ENCODE results near the gene BST2. TPM values are rescaled to one million over a fixed set of nuclear protein-coding genes. Genes with fewer than 3 reads are reported as not detected.

Gene BST2
- total and polyA plus RNA-seq, 4 donors: 11.6 to 14.5 (median 13.7) TPM

DNA sequence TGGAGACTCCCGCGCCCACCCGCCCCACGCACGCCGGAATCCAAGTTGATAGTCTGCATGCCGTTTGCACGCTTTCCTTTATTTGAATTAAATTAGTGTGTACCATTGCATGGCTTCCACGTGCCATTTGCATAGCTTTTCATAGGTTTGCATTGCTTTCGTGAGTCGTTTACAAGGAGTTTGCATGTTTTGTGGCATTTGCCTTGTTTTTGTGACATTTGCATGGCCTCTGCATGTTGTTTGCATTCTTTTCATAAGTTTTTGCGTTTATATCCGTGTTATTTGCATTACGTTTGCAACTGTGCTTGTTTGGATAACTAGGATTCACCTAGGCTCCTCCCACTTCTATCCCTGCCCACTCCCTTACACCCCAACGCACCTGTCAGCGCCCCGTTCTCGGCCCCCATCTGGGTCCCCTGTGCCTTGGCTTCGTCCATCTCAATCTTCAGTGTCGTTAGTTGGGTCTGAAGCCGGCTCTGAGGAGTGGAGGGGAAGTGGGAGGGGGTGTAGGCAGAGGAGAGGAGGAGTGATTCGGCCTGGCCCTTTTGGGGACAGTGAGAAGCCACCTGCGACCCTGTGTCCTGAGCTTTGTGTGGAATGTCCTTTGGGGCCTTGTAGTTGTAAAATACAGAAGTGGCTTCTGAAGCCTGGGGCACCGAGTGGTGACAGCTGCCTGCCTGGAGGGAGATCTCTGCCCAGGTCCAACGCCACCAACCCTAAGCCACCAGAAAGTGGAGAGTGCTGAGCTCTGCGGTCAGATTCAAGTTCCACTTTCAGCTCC, 13.9 kb downstream of the BST2 start:
- H3K36me3 ChIP-seq (ENCODE audit: control insufficient read depth, insufficient read depth, low read length): no peaks in the 10 kb centered on the region
- H3K4me1 ChIP-seq (ENCODE audit: control insufficient read depth, insufficient read depth, low read length): peaks cover 13% of the 10 kb centered on the region
- peaks cover 11% of the 10 kb centered on the region for H3K27me3 ChIP-seq (ENCODE audit: control insufficient read depth, insufficient read depth, low read length)
- H3K9me3 ChIP-seq (ENCODE audit: control insufficient read depth, insufficient read depth, low read length): no peaks in the 10 kb centered on the region
- WGBS (ENCODE audit: insufficient coverage): 14% methylated on average over 19 of the region's 26 CpGs
- peak overlapping the region; percentile 24 for H3K4me3 ChIP-seq (ENCODE audit: low read depth, low read length)
- H3K27ac ChIP-seq (ENCODE audit: low read depth, low read length): no peak overlapping the region
- peak in 1 of 6 donors; percentile 44 for DNase-seq (ENCODE audit: low read depth in 4 of 6, low spot score in 6 of 6)

DNA sequence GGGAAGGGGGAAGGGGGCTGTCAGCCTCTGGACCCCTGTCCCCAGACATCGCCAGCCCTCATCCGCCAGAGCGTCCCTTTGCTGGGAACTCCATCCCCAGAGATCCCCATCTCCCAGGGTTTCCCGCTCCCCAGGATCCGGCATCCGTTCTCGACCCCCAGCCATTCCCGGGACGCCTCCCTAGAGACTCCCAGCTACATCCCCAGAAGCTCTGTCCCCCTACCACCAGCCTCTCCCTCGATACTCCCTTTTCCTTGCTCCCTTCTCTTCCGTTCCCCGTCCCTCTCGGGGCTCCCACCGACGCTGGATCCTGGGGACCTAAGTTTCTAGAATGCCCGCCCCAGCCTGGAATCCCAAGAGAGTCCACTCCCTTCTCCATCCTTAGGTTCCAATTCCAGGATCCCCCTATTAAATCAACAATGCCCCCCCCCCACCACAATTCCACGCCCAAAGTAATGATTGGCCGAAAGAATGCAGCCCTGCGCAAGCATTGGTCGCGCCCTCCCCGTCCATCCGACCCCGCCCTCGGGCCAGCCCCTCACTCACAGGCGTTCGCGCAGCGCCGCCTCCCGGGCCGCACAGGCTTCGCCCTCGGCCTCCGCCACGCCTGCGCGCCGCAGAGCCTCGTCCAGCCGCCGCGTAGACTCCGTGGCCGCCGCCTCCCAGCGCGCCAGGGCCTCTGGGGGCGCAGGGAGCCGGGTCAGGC, 14.6 kb downstream of the BST2 start:
- under 1% methylated on average over 48 of the region's 50 CpGs for WGBS (ENCODE audit: insufficient coverage)
- no peaks in the 10 kb centered on the region for H3K36me3 ChIP-seq (ENCODE audit: control insufficient read depth, insufficient read depth, low read length)
- peak overlapping the region; percentile 25 for H3K27ac ChIP-seq (ENCODE audit: low read depth, low read length)
- DNase-seq (ENCODE audit: low read depth in 4 of 6, low spot score in 6 of 6): peak; percentile 60 to 97 (median 83)
- H3K9me3 ChIP-seq (ENCODE audit: control insufficient read depth, insufficient read depth, low read length): no peaks in the 10 kb centered on the region
- peak overlapping the region; percentile 57 for H3K4me3 ChIP-seq (ENCODE audit: low read depth, low read length)
- H3K4me1 ChIP-seq (ENCODE audit: control insufficient read depth, insufficient read depth, low read length): peaks cover 17% of the 10 kb centered on the region
- peaks cover 11% of the 10 kb centered on the region for H3K27me3 ChIP-seq (ENCODE audit: control insufficient read depth, insufficient read depth, low read length)

DNA sequence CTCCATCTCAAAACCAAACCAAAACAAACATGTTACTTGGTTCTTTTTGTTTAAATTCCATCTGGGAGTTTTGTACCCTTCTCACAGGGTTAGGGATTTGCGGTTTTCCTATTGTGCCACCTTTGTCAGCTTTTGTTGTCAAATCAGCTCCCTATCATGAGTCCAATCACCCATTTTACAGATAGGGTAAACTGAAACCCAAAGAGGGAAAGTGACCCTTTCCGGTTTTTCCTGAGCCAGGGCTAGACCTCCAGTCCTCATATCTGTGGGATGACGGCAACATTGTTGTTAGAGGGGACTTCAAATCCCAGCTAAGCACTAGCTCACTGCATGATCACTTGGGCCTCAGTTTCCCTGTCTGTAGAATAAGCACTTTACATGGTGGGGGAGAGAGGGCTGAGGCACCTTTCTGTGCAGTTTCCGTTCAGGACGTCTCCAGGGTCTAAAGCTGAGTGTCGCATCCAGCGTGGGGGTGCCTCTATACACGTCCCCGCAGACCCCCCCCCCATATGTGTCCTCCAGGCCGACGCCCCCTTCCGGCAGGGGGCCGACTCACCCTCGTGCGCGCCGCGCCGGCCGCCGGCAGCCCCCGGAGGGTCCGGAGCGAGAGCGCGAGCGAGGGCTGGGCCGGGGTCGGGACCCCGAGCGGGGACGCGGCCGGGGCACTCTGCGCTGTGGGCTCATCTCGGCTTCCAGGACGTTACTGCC, 15.3 kb downstream of the BST2 start:
- H3K4me3 ChIP-seq (ENCODE audit: low read depth, low read length): peak overlapping the region; percentile 57

DNA sequence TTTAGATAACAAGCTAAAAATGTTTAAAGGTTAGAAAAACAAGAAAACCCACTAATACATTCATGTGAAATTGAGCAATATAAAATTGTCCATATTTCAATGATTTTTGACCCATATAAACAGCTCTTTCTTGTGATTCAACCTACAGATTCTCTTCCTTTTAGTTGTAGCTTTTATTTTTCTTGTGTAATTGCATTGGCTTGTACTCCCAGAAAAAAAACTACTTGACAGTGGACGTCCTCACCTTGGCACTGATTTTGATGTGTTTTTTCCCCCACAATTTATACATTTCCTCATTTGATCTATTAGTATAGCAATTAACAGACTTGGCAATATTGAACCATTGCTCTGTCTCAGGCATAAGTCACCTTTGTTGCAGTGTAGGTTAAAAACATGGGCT, 16.1 kb downstream of the BST2 start:
- DNase-seq (ENCODE audit: low read depth in 4 of 6, low spot score in 6 of 6): no peak
- Histone ChIP-seq H3K36me3 (ENCODE audit: control insufficient read depth, insufficient read depth, low read length) (no peaks in the 10 kb centered on the region), H3K4me1 (ENCODE audit: control insufficient read depth, insufficient read depth, low read length) (peaks cover 18% of the 10 kb centered on the region), H3K27ac (ENCODE audit: low read depth, low read length) (no peak overlapping the region), H3K9me3 (ENCODE audit: control insufficient read depth, insufficient read depth, low read length) (no peaks in the 10 kb centered on the region), H3K27me3 (ENCODE audit: control insufficient read depth, insufficient read depth, low read length) (peaks cover 11% of the 10 kb centered on the region), H3K4me3 (ENCODE audit: low read depth, low read length) (no peak overlapping the region)
- WGBS (ENCODE audit: insufficient coverage): no CpG with 5 or more reads among the region's 1 CpG

More for the DNA sequence above, 15.3 kb downstream of the BST2 start:
- Histone ChIP-seq H3K36me3 (ENCODE audit: control insufficient read depth, insufficient read depth, low read length) (no peaks in the 10 kb centered on the region), H3K27me3 (ENCODE audit: control insufficient read depth, insufficient read depth, low read length) (peaks cover 11% of the 10 kb centered on the region), H3K27ac (ENCODE audit: low read depth, low read length) (no peak overlapping the region), H3K4me1 (ENCODE audit: control insufficient read depth, insufficient read depth, low read length) (peaks cover 18% of the 10 kb centered on the region), H3K9me3 (ENCODE audit: control insufficient read depth, insufficient read depth, low read length) (no peaks in the 10 kb centered on the region)
- whole genome bisulfite sequencing (ENCODE audit: insufficient coverage): 3% methylated on average over 32 of the region's 37 CpGs
- DNase-seq (ENCODE audit: low read depth in 4 of 6, low spot score in 6 of 6): no peak

DNA sequence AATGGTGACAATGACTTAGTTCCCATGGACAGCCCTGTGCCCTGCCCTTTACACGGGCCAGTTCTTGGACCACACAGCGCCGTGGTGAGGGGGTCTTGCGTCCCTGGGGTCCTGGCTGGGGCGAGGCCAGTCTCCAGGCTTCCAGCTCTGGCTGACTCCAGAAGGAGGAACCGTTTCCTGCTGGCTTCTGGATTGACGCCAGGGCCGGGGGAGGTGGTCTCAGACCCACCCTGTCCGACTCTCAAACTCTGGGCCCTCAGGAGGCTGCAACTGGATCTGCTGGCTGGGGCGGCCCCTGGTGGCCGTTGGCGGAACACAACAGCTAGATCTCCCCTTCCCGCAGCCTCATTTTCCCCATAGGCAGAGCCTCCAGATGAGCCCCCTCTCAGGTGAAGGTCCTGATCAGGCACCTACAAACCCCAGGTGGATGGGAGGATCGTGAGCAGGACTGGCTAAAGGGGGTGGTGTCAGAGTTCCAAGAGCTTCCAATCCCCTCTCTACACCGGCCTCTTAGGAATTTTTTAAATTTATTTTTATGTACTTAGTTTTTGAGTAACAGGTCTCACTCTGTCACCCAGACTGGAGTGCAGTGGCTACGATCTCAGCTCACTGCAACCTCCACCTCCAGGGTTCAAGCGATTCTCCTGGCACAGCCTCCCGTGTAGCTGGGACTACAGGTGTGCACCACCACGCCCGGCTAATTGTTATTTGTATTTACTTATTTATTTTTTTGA, 19.4 kb downstream of the BST2 start:
- Histone ChIP-seq H3K9me3 (ENCODE audit: control insufficient read depth, insufficient read depth, low read length) (no peaks in the 10 kb centered on the region), H3K27me3 (ENCODE audit: control insufficient read depth, insufficient read depth, low read length) (peaks cover 3% of the 10 kb centered on the region), H3K36me3 (ENCODE audit: control insufficient read depth, insufficient read depth, low read length) (no peaks in the 10 kb centered on the region), H3K27ac (ENCODE audit: low read depth, low read length) (no peak overlapping the region), H3K4me3 (ENCODE audit: low read depth, low read length) (no peak overlapping the region), H3K4me1 (ENCODE audit: control insufficient read depth, insufficient read depth, low read length) (peaks cover 11% of the 10 kb centered on the region)
- WGBS (ENCODE audit: insufficient coverage): 27% methylated on average over 10 of the region's 20 CpGs
- DNase-seq (ENCODE audit: low read depth in 4 of 6, low spot score in 6 of 6): peak in 2 of 6 donors; percentile 13 to 64

DNA sequence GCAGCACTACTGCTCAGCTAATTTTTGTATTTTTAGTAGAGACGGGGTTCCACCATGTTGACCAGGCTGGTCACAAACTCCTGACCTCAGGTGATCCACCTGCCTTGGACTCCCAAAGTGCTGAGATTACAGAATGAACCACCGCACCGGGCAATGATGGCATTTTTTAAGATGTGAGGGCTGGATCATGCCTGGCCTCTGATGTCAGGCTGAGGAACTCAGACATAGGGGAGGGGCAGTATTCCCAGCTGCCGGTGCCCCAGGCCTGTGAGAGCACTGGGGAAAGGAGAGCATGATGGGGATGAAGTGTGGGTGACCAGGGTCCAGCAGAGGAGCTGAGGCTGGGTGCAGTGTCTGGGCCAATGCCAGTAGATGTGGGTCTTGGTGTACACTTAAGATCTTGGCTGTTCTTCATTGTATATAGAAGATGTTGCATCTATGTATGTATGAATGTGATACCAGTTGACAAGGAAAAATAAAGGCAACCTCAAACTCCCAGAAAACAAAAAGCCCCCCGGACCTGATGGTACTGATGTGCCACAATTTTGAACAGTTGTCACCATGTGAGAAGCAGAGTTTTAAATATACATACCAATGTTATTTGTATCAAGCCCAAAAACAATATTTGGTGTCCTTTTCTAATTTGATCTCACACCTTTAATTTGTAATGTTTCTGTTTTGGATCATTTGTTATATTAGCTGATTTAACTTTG, 24.8 kb downstream of the BST2 start:
- 97% methylated on average over 4 of the region's 5 CpGs for WGBS (ENCODE audit: insufficient coverage)
- Histone ChIP-seq H3K36me3 (ENCODE audit: control insufficient read depth, insufficient read depth, low read length) (no peaks in the 10 kb centered on the region), H3K9me3 (ENCODE audit: control insufficient read depth, insufficient read depth, low read length) (no peaks in the 10 kb centered on the region), H3K27me3 (ENCODE audit: control insufficient read depth, insufficient read depth, low read length) (no peaks in the 10 kb centered on the region), H3K4me1 (ENCODE audit: control insufficient read depth, insufficient read depth, low read length) (peaks cover 9% of the 10 kb centered on the region), H3K27ac (ENCODE audit: low read depth, low read length) (no peak overlapping the region), H3K4me3 (ENCODE audit: low read depth, low read length) (no peak overlapping the region)
- no peak for DNase-seq (ENCODE audit: low read depth in 4 of 6, low spot score in 6 of 6)

DNA sequence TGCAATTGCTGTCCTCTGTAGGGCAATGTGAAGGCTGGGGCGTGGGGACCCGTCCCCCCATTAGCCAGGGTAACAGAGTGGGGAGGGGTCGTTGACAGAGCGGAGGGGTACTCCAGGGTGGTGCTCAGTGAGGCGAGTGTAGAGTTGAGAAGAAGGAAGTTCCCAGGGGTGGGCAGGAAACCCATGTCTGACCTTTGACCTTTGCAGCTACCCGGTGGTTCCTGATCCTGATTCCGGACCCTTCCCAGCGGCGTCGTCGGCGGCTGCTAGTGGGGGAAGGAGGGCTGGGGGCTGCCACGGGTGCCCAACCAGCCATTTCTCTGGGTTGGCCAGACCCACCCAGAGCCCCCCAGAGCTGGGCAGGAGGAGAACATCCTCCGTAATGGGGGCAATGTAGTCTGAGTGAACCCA, 26.2 kb downstream of the BST2 start:
- no peaks in the 10 kb centered on the region for H3K36me3 ChIP-seq (ENCODE audit: control insufficient read depth, insufficient read depth, low read length)
- 29% methylated on average over 14 of the region's 14 CpGs for WGBS (ENCODE audit: insufficient coverage)
- H3K27me3 ChIP-seq (ENCODE audit: control insufficient read depth, insufficient read depth, low read length): no peaks in the 10 kb centered on the region
- no peak overlapping the region for H3K4me3 ChIP-seq (ENCODE audit: low read depth, low read length)
- H3K4me1 ChIP-seq (ENCODE audit: control insufficient read depth, insufficient read depth, low read length): peaks cover 9% of the 10 kb centered on the region
- no peaks in the 10 kb centered on the region for H3K9me3 ChIP-seq (ENCODE audit: control insufficient read depth, insufficient read depth, low read length)
- DNase-seq (ENCODE audit: low read depth in 4 of 6, low spot score in 6 of 6): no peak
- no peak overlapping the region for H3K27ac ChIP-seq (ENCODE audit: low read depth, low read length)

DNA sequence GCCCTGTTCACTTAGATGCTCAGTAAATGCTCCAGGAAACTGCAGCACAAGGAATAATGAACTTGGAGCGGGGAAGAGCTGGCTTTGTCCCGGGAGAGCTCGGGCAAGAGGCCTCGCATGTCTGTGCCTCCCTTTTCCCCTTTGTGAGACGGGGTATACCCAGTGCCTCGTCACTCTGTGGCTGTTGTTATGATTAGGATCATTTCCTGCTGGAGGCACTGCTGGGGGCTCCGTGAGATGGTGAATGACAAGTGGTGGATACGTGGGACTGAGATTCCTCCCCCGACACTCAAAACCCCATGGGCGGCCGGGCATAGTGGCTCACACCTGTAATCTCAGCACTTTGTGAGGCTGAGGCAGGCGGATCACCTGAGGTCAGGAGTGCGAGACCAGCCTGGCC, 27.2 kb downstream of the BST2 start:
- DNase-seq (ENCODE audit: low read depth in 4 of 6, low spot score in 6 of 6): no peak
- Histone ChIP-seq H3K9me3 (ENCODE audit: control insufficient read depth, insufficient read depth, low read length) (no peaks in the 10 kb centered on the region), H3K36me3 (ENCODE audit: control insufficient read depth, insufficient read depth, low read length) (no peaks in the 10 kb centered on the region), H3K27me3 (ENCODE audit: control insufficient read depth, insufficient read depth, low read length) (no peaks in the 10 kb centered on the region), H3K4me3 (ENCODE audit: low read depth, low read length) (no peak overlapping the region), H3K4me1 (ENCODE audit: control insufficient read depth, insufficient read depth, low read length) (peaks cover 9% of the 10 kb centered on the region), H3K27ac (ENCODE audit: low read depth, low read length) (no peak overlapping the region)
- 74% methylated on average over 6 of the region's 13 CpGs for WGBS (ENCODE audit: insufficient coverage)
